BLaER1 treated with 17β-estradiol and CSF1 and Interleukin-3, amounts not matched to agents 10 nM and 100 nM (cell line): ENCODE data around the gene PATJ.

Experiments used
- H3K27ac ChIP-seq, 11 experiments: shearing (Covaris generic); formaldehyde crosslinking; 2 replicates each; pipeline ENCODE4 v1.8.1; 2022
- H3K27me3 ChIP-seq, 11 experiments: shearing (Covaris generic); formaldehyde crosslinking; 2 replicates each; pipeline ENCODE4 v1.8.1; 2022
- H3K36me3 ChIP-seq, 11 experiments: shearing (Covaris generic); formaldehyde crosslinking; 2 replicates each; pipeline ENCODE4 v1.8.1; 2022
- H3K4me1 ChIP-seq, 10 experiments: shearing (Covaris generic); formaldehyde crosslinking; 2 replicates each; pipeline ENCODE4 v1.8.1; 2022
- H3K4me2 ChIP-seq, 11 experiments: shearing (Covaris generic); formaldehyde crosslinking; 2 replicates each; pipeline ENCODE4 v1.8.1; 2022
- H3K4me3 ChIP-seq, 10 experiments: shearing (Covaris generic); formaldehyde crosslinking; 2 replicates each; pipeline ENCODE4 v1.8.1; 2022
- H3K9ac ChIP-seq, 11 experiments: shearing (Covaris generic); formaldehyde crosslinking; 2 replicates each; pipeline ENCODE4 v1.8.1; 2022
- H3K9me3 ChIP-seq, 11 experiments: shearing (Covaris generic); formaldehyde crosslinking; replicated peaks in 1 of 11; 2 replicates each; pipeline ENCODE4 v1.8.1; 2022
- H4K20me1 ChIP-seq, 11 experiments: shearing (Covaris generic); formaldehyde crosslinking; 2 replicates each; pipeline ENCODE4 v1.8.1; 2022
- Cebpa-rat ChIP-seq, 11 experiments: shearing (Covaris generic); IDR thresholded peaks; 2 replicates each; pipeline ENCODE4 v1.8.1; 2022

The PATJ gene

DNA sequence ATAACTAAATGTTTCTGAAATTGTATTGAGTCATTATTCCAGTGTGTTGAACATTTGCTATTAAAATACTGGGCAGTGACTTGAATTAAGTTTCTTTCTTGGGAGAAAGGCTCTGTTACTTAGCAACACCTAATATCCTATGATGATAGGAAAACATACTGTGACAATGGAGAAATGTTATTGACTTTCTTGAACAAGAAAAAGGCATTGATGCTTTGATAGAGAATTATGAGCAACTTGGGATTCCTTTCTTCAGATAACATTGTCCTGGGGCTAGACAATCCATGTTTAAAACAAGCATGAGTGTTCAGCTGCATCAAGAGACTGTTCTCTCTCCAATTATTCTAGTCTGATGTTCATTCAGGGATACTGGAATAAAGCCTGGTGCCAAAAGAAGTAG, 236.5 kb downstream of the PATJ start:
- no peak for TF ChIP-seq Cebpa-rat (IDR thresholded peaks at IDR 0.05)
- Histone ChIP-seq H3K4me2 (no peak overlapping the region), H4K20me1 (no peaks in the 10 kb centered on the region), H3K4me1 (no peaks in the 10 kb centered on the region; a peak in 1 of 20 replicates), H3K4me3 (no peak overlapping the region), H3K27me3 (no peaks in the 10 kb centered on the region), H3K27ac (no peak overlapping the region), H3K9me3 (no peaks in the 10 kb centered on the region), H3K36me3 (no peaks in the 10 kb centered on the region), H3K9ac (no peak overlapping the region)

DNA sequence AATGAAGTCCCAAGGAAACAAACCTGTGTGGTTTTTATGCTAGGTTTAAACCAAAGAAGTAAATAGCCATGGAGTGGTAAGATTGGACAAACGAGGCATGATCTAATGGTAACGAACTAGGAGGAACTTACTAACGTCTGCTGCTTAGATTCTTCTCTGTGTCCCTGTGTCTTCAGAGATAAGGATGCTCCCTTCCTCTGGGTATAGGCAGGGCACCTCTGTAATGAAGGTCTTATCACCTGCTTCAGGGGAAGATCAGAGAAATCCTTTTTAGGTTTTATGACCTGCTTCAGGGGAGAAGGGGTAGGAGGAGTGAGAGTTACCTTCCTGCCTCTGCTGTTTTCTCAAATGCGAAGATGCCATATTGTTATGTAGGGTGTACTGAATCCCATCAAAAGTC, 237.4 kb downstream of the PATJ start:
- no peaks in the 10 kb centered on the region for H3K9me3 ChIP-seq
- no peaks in the 10 kb centered on the region for H4K20me1 ChIP-seq
- no peaks in the 10 kb centered on the region for H3K27me3 ChIP-seq
- no peak overlapping the region for H3K27ac ChIP-seq
- H3K9ac ChIP-seq: no peak overlapping the region
- no peaks in the 10 kb centered on the region; a peak in 1 of 20 replicates for H3K4me1 ChIP-seq
- no peak for TF ChIP-seq Cebpa-rat (IDR thresholded peaks at IDR 0.05)
- H3K4me2 ChIP-seq: no peak overlapping the region
- no peaks in the 10 kb centered on the region for H3K36me3 ChIP-seq
- no peak overlapping the region for H3K4me3 ChIP-seq

DNA sequence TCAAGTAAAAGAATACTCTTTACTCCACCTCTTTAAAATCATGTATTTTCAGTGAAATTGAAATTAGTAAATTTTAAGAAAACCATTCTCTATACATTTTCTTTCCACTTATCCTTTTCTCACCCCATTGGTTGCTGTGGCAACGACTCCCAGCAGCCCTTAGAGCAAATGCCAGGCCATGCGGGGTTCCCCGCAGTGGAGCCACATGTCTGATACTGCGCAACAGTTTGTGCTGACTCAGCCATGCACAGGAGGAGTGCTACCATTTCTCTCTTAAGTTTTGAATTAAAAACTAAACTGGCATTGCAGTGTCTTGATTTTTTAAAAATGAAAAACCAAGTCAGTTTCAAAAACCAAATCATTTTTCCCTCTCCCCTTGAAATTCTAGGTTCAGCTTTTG, 238.3 kb downstream of the PATJ start:
- H3K9ac ChIP-seq: no peak overlapping the region
- TF ChIP-seq Cebpa-rat (IDR thresholded peaks at IDR 0.05): no peak
- H4K20me1 ChIP-seq: no peaks in the 10 kb centered on the region
- no peaks in the 10 kb centered on the region for H3K36me3 ChIP-seq
- no peak overlapping the region for H3K4me3 ChIP-seq
- no peak overlapping the region for H3K27ac ChIP-seq
- no peak overlapping the region for H3K4me2 ChIP-seq
- no peaks in the 10 kb centered on the region; a peak in 1 of 20 replicates for H3K4me1 ChIP-seq
- no peaks in the 10 kb centered on the region for H3K27me3 ChIP-seq
- no peaks in the 10 kb centered on the region for H3K9me3 ChIP-seq

DNA sequence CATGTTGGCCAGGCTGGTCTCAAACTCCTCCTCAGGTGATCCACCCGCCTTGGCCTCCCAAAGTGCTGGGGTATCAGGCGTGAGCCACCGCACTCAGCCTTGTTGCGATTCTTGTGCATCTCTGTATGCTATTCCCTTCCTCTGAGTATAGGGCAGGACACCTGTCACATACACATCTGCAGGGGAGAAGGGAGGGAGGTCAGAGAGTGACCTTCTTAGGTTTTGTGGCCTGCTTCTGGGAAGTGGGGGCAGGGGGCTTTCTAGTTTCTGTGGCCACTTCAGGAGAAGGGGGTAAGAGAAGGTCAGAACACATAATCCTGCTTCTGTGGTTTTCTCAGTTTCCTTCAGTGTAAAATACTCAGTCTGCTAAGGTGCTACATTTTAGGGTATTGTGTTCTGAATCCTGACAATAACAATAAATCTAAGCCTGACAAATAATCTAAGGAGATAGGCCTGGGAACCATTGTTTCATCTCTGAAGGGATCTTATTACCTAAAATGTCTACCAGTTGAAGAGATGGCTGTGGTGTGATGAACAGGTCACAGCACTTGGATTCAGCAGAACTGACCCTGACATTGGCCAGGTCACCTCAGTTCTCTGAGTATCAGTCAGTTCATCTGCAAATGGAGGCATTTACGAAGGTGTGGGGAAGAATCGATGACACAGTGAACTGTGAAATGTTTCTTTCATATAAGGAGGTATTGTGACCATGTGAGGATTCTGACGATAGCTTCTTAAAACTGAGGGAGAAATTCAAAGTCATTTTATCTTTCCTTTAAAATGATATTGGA, 239.8 kb downstream of the PATJ start:
- Histone ChIP-seq H3K9me3 (no peaks in the 10 kb centered on the region), H3K27me3 (no peaks in the 10 kb centered on the region), H3K4me1 (no peaks in the 10 kb centered on the region; a peak in 1 of 20 replicates), H4K20me1 (no peaks in the 10 kb centered on the region), H3K27ac (no peak overlapping the region), H3K4me3 (no peak overlapping the region), H3K36me3 (no peaks in the 10 kb centered on the region), H3K9ac (no peak overlapping the region), H3K4me2 (no peak overlapping the region)
- no peak for TF ChIP-seq Cebpa-rat (IDR thresholded peaks at IDR 0.05)

DNA sequence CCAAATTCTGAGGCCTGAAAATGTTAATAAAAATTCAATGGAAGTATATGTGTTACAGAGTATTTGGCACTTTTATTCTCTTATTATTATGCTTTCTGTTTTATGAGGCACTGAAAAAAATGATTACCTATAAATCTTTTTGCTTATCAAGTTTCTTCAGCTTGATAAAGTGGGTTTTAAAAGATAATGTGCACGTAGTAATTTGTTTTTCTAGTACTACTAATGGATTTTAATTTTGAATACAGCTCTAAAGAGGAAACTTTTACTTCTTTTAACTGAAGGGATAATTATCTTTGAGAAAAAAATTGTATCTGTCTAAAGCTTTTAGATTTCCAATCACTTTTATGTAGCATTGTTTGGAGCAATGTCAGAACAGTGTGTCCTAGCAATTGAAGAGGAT, 241.0 kb downstream of the PATJ start:
- no peak for TF ChIP-seq Cebpa-rat (IDR thresholded peaks at IDR 0.05)
- H3K9ac ChIP-seq: no peak overlapping the region
- no peaks in the 10 kb centered on the region for H3K27me3 ChIP-seq
- no peak overlapping the region for H3K4me2 ChIP-seq
- H3K4me3 ChIP-seq: no peak overlapping the region
- no peaks in the 10 kb centered on the region for H4K20me1 ChIP-seq
- H3K36me3 ChIP-seq: no peaks in the 10 kb centered on the region
- no peaks in the 10 kb centered on the region for H3K9me3 ChIP-seq
- no peak overlapping the region for H3K27ac ChIP-seq
- no peaks in the 10 kb centered on the region; a peak in 1 of 20 replicates for H3K4me1 ChIP-seq

DNA sequence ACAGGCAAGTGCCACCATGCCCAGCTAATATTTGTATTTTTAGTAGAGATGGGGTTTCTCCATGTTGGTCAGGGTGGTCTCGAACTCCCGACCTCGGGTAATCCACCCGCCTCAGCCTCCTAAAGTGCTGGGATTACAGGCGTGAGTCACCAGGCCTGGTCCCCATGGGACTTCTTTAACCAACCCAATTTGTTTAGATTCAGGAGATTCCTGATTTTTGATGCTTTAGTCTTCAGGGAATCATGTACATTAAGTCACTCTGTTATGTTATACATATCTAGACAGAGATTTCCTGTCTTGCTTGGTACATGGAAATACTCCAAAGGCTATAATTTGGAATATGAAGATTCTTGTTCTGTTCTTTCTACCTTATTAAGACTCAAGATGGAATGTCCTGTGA, 250.0 kb downstream of the PATJ start:
- Histone ChIP-seq H3K27me3 (no peaks in the 10 kb centered on the region), H3K9me3 (no peaks in the 10 kb centered on the region), H3K4me1 (peaks cover 0 to 4% (median 0%) of the 10 kb centered on the region in 10 experiments; a peak in 3 of 20 replicates), H3K4me2 (no peak overlapping the region), H3K4me3 (no peak overlapping the region), H3K27ac (no peak overlapping the region), H3K9ac (no peak overlapping the region), H4K20me1 (no peaks in the 10 kb centered on the region), H3K36me3 (no peaks in the 10 kb centered on the region)
- TF ChIP-seq Cebpa-rat (IDR thresholded peaks at IDR 0.05): no peak

DNA sequence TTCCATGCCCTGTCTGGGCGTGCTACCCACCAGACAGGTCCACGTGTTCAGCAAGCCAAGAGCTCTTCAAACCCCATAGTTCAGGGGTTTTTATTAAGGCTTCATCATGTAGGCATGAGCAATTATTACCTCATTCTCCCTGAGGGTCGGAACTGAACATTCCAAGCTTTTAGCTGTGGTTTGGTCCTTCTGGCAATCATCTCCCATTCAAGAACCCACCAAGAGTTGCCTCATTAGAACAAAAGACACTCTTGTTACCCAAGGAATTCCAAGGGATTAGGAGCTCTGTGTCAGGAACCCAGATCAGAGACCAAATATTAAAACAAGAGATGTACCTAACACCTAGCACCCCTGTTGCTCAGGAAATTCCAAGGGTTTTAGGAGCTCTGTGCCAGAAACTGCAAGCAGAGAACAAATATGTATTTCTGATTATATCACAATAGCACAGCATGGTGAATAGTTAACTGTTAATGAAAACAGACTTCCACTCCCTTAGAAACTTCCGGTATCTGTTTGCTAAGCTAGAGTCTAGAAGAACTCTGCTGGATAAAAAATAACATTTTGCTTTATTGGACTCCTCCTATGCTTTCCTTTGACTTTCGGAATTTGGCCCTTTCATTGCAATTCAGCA, 251.2 kb downstream of the PATJ start:
- Histone ChIP-seq H3K27me3 (no peaks in the 10 kb centered on the region), H3K4me2 (no peak overlapping the region), H3K4me1 (peaks cover 0 to 4% (median 0%) of the 10 kb centered on the region in 10 experiments; a peak in 3 of 20 replicates), H3K36me3 (no peaks in the 10 kb centered on the region), H3K9ac (no peak overlapping the region), H3K4me3 (no peak overlapping the region), H3K9me3 (no peaks in the 10 kb centered on the region), H4K20me1 (no peaks in the 10 kb centered on the region), H3K27ac (no peak overlapping the region)
- TF ChIP-seq Cebpa-rat (IDR thresholded peaks at IDR 0.05): no peak

DNA sequence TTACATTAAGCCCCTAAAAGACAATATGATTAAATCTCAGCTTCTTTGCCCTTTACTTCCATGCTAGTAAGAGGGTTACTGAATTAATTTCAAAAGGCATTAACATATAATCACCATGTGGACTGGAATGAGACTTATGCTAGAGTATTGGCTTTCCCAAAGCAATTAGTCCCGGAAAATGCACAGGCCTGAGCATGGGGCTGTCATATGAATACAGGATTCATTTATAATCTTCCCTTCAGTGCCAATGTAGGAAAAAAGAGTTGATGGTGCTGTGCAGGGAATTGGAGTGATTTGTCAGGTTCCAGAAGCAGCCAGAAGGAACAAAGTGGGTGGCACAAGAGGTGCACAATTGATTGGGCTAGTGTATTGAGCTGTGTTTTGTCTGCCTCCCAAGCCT, 253.4 kb downstream of the PATJ start:
- no peak overlapping the region for H3K27ac ChIP-seq
- no peak for TF ChIP-seq Cebpa-rat (IDR thresholded peaks at IDR 0.05)

DNA sequence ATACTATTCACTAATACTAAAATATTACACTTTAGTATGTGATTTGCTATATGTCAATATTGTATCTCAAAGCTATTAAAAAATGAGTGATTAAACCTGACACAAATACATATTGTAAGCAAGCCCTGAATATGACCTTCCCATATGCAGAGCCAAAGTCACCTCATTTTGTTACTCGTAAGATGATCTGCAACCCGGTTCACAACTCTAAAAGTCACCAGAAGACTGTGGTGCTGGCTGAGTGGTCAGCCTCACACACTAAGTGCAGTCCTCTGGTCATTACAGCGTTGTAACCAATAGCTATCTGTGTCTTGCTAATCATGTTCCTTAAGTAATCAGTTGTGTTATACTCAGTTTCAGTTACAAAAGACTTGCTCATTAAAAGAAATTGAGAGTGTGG, 254.8 kb downstream of the PATJ start:
- TF ChIP-seq Cebpa-rat (IDR thresholded peaks at IDR 0.05): no peak
- Histone ChIP-seq H3K4me1 (peaks cover 0 to 4% (median 0%) of the 10 kb centered on the region in 10 experiments; a peak in 3 of 20 replicates), H3K9ac (no peak overlapping the region)

More for the DNA sequence above, 253.4 kb downstream of the PATJ start:
- no peak overlapping the region for H3K9ac ChIP-seq
- H3K36me3 ChIP-seq: no peaks in the 10 kb centered on the region
- H3K4me1 ChIP-seq: peaks cover 0 to 4% (median 0%) of the 10 kb centered on the region in 10 experiments; a peak in 3 of 20 replicates
- no peak overlapping the region for H3K4me2 ChIP-seq
- H3K9me3 ChIP-seq: no peaks in the 10 kb centered on the region
- no peaks in the 10 kb centered on the region for H3K27me3 ChIP-seq
- H4K20me1 ChIP-seq: no peaks in the 10 kb centered on the region
- H3K4me3 ChIP-seq: no peak overlapping the region

DNA sequence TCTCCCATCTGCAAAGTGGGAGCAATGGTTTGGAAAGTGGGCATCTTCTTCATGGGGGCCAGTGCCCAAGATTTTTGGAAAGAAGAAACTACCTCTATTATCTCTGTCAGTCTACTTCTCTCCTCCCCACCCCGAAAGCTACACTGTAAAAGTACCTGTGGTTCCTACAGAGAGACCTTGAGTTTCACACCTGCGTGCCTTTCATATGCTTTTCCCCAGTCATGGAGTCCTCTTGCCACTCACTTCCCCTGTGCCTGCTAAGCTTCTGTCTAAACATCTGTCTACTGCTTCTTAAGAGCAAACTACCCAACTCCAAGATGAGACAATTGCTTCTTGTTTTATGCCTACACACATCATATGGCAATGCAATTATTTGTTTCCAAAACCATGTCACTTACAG, 261.5 kb downstream of the PATJ start:
- Histone ChIP-seq H3K27me3 (no peaks in the 10 kb centered on the region), H3K4me2 (no peak overlapping the region), H4K20me1 (no peaks in the 10 kb centered on the region), H3K9ac (no peak overlapping the region), H3K9me3 (no peaks in the 10 kb centered on the region), H3K36me3 (no peaks in the 10 kb centered on the region), H3K4me1 (no peaks in the 10 kb centered on the region), H3K4me3 (no peak overlapping the region), H3K27ac (no peak overlapping the region)
- no peak for TF ChIP-seq Cebpa-rat (IDR thresholded peaks at IDR 0.05)

More for the DNA sequence above, 254.8 kb downstream of the PATJ start:
- Histone ChIP-seq H3K27me3 (no peaks in the 10 kb centered on the region), H3K4me3 (no peak overlapping the region), H3K36me3 (no peaks in the 10 kb centered on the region), H3K9me3 (no peaks in the 10 kb centered on the region), H3K4me2 (no peak overlapping the region), H4K20me1 (no peaks in the 10 kb centered on the region), H3K27ac (no peak overlapping the region)
